Memory B cell (primary cell): ENCODE measurements around the gene SIRT4.
"Not testable (repeated sequence)": the region's sequence is repeated elsewhere in the genome, so short reads cannot be mapped to it uniquely, and the experiment has no call there.

Source experiments
- ATAC-seq: fragments of 150-1000 bp; cut with Tn5 transposase; 2 replicates; pipeline ENCODE4 v1.10.0; 2021; ENCODE audit warnings: low read depth, mild to moderate bottlenecking, moderate library complexity
- DNase-seq, 2 donors: peaks; one replicate each; pipeline ENCODE4 v3.0.0; 2022; ENCODE audit warnings: low spot score in 2 of 2
- H3K27ac Mint-ChIP-seq: one replicate; pipeline ENCODE4 v1.8.0; 2022; ENCODE audit warnings: mild to moderate bottlenecking, moderate library complexity, mixed read lengths
- H3K27me3 Mint-ChIP-seq: one replicate; pipeline ENCODE4 v1.8.0; 2022; ENCODE audit warnings: mixed read lengths
- H3K36me3 Mint-ChIP-seq: one replicate; pipeline ENCODE4 v1.8.0; 2022; ENCODE audit warnings: mild to moderate bottlenecking, mixed read lengths
- H3K4me1 Mint-ChIP-seq: one replicate; pipeline ENCODE4 v1.8.0; 2022; ENCODE audit warnings: mixed read lengths
- H3K4me3 Mint-ChIP-seq: one replicate; pipeline ENCODE4 v1.8.0; 2022; ENCODE audit warnings: mild to moderate bottlenecking, moderate library complexity, mixed read lengths
- H3K9me3 Mint-ChIP-seq: one replicate; pipeline ENCODE4 v1.8.0; 2022; ENCODE audit warnings: mixed read lengths

Gene SIRT4, protein sequence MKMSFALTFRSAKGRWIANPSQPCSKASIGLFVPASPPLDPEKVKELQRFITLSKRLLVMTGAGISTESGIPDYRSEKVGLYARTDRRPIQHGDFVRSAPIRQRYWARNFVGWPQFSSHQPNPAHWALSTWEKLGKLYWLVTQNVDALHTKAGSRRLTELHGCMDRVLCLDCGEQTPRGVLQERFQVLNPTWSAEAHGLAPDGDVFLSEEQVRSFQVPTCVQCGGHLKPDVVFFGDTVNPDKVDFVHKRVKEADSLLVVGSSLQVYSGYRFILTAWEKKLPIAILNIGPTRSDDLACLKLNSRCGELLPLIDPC

GRCh38 chr12:120301962-120302815, at the start of gene SIRT4:
SIRT4 (plus strand) TSS chr12:120302321; CDS start chr12:120303562, 1,241 bp downstream.
- peaks cover 9% of the 10 kb centered on the region for H3K4me1 Mint-ChIP-seq
- no peaks in the 10 kb centered on the region for H3K36me3 Mint-ChIP-seq
- ATAC-seq: peak; percentile 100
- H3K4me3 Mint-ChIP-seq: peak within 1 kb of the TSS; percentile 89
- H3K9me3 Mint-ChIP-seq: no peaks in the 10 kb centered on the region
- peak within 1 kb of the TSS; percentile 82 for H3K27ac Mint-ChIP-seq
- no peaks in the 10 kb centered on the region for H3K27me3 Mint-ChIP-seq
- DNase-seq: peak; percentile 79 to 82

DNA sequence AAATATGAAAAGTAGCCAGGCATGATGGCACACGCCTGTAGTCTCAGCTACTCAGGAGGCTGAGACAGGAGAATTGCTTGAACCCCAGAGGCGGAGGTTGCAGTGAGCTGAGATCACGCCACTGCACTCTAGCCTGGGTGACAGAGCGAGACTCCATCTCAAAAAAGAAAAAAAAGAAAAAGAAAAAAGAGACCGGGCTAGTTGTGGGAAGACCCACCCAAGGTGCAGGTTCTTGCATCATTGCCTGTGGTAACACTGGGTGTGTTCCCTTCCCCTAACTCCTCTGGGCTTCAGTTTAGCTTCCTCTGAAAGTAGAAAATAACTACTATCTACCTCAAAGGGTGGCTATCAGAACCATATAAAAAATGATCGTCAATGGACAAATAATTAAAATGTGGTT, 48.8 kb upstream of the SIRT4 start:
- not testable (repeated sequence) for H3K9me3 Mint-ChIP-seq, H3K36me3 Mint-ChIP-seq, DNase-seq, H3K27ac Mint-ChIP-seq
- Mint-ChIP-seq H3K4me1 (peaks cover 44% of the 10 kb centered on the region), H3K4me3 (peak overlapping the region; percentile 74), H3K27me3 (peaks cover 30% of the 10 kb centered on the region)
- peak; percentile 55 for ATAC-seq

GRCh38 chr12:120254809-120255208, 47.3 kb upstream of the SIRT4 start:
- Mint-ChIP-seq H3K27ac (no peak overlapping the region), H3K4me1 (peaks cover 37% of the 10 kb centered on the region), H3K9me3 (no peaks in the 10 kb centered on the region), H3K27me3 (peaks cover 24% of the 10 kb centered on the region), H3K4me3 (no peak overlapping the region), H3K36me3 (peaks cover 2% of the 10 kb centered on the region)
- no peak for ATAC-seq
- DNase-seq: no peak

- H3K27ac Mint-ChIP-seq: no peak overlapping the region
- peaks cover 19% of the 10 kb centered on the region for H3K27me3 Mint-ChIP-seq
- DNase-seq: no peak
- ATAC-seq: no peak
- H3K36me3 Mint-ChIP-seq: peaks cover 2% of the 10 kb centered on the region
- H3K9me3 Mint-ChIP-seq: no peaks in the 10 kb centered on the region
- H3K4me1 Mint-ChIP-seq: peaks cover 18% of the 10 kb centered on the region
- H3K4me3 Mint-ChIP-seq: no peak overlapping the region
These were observed 44.9 kb upstream of the SIRT4 start for GRCh38 chr12:120257041-120257821.

DNA sequence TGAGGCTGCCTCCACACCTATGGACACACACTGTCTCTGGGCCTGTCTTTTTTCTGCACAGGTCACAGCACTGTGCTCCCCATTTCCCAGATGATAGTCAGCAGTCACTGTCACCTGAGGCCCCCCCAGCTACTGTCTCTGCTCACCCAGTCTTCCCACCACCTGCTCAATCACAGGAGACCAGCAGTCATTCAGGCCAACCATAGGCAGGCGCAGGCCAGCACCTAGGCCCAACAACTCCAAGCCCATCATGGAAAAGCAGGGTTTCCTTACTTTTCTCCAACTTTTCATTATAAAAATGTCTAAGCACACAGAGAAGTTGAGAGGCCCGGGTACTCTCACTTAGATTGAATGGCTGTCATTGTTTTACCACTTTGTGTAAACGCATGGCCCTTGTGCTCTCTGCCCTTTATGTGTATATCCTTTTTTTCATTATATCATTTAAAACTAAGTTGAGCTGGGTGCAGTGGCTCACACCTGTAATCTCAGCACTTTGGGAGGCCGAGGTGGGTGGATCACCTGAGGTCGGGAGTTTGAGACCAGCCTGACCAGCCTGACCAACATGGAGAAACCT, 43.7 kb upstream of the SIRT4 start:
- no peaks in the 10 kb centered on the region for H3K9me3 Mint-ChIP-seq
- H3K36me3 Mint-ChIP-seq: peaks cover 2% of the 10 kb centered on the region
- H3K4me3 Mint-ChIP-seq: no peak overlapping the region
- H3K27ac Mint-ChIP-seq: no peak overlapping the region
- no peak for DNase-seq
- peaks cover 16% of the 10 kb centered on the region for H3K4me1 Mint-ChIP-seq
- peaks cover 21% of the 10 kb centered on the region for H3K27me3 Mint-ChIP-seq
- no peak for ATAC-seq

DNA sequence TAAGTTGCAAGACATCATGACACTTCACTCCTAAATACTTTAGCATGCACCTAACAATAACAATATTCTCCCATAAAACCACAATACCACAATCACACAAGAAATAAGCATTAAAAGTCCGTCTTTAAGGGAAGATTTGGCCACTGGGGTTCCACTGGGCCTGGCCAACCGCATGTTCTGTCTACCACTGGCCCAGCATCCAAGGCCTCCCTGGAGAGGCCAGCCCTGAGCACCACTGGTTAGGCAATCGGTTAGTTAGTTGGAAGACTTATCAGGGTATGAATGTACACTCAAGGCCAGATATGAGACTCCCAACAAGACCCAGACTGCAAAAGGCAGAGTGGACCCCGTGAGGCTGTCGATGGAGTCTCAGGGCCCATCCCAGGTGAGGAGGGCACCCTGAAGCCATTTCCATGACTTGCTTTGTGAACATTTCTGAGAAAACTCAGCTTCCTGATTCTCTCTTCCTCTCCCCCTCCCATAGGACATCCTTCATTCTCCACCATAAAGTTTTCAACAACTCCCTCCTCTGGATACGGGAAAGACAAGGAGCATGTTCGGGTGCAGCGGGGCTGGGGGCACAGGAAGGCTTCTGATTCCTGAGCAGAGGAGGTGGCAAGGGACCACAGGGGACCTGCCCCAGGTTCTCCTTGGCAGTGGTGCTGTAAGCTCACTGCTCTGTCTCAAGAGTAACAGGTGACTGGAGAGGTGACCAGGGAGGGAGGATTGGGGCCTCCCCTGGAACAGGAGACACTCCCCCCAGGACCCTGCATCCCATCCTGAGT, 42.5 kb upstream of the SIRT4 start:
- H3K9me3 Mint-ChIP-seq: no peaks in the 10 kb centered on the region
- H3K27ac Mint-ChIP-seq: no peak overlapping the region

DNA sequence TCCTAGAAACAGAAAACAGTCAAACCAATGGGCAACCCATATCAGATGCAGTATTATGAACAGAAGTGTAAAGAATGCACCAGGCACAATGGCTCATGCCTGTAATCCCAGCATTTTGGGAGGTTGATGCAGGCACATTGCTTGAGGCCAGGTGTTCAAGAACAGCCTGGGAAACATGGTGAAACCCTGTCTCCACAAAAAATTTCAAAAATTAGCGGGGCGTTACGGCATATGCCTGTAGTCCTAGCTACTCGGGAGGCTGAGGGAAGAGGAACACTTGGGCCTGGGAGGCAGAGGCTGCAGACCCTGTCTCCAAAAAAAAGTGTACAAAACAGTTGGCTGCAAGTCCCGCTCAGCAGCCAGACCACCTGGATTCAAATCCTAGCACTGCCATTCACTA, 41.5 kb upstream of the SIRT4 start:
- H3K36me3 Mint-ChIP-seq: no peaks in the 10 kb centered on the region
- peaks cover 19% of the 10 kb centered on the region for H3K27me3 Mint-ChIP-seq
- no peak overlapping the region for H3K27ac Mint-ChIP-seq
- DNase-seq (no peak), ATAC-seq (no peak)
- no peak overlapping the region for H3K4me3 Mint-ChIP-seq
- peaks cover 14% of the 10 kb centered on the region for H3K4me1 Mint-ChIP-seq
- no peaks in the 10 kb centered on the region for H3K9me3 Mint-ChIP-seq

More for the DNA sequence above, 42.5 kb upstream of the SIRT4 start:
- peaks cover 2% of the 10 kb centered on the region for H3K36me3 Mint-ChIP-seq
- ATAC-seq (no peak), DNase-seq (no peak)
- H3K27me3 Mint-ChIP-seq: peaks cover 21% of the 10 kb centered on the region
- H3K4me1 Mint-ChIP-seq: peaks cover 14% of the 10 kb centered on the region
- no peak overlapping the region for H3K4me3 Mint-ChIP-seq

GRCh38 chr12:120261951-120262851, 39.9 kb upstream of the SIRT4 start:
- Mint-ChIP-seq H3K27ac (no peak overlapping the region), H3K36me3 (no peaks in the 10 kb centered on the region), H3K27me3 (peaks cover 19% of the 10 kb centered on the region), H3K4me1 (peaks cover 19% of the 10 kb centered on the region), H3K9me3 (no peaks in the 10 kb centered on the region), H3K4me3 (no peak overlapping the region)
- ATAC-seq (no peak), DNase-seq (no peak)

GRCh38 chr12:120262852-120263747, 39.0 kb upstream of the SIRT4 start:
- H3K4me1 Mint-ChIP-seq: peaks cover 19% of the 10 kb centered on the region
- H3K9me3 Mint-ChIP-seq: no peaks in the 10 kb centered on the region
- no peak overlapping the region for H3K4me3 Mint-ChIP-seq
- no peak for ATAC-seq
- no peaks in the 10 kb centered on the region for H3K36me3 Mint-ChIP-seq
- DNase-seq: no peak
- no peak overlapping the region for H3K27ac Mint-ChIP-seq
- peaks cover 18% of the 10 kb centered on the region for H3K27me3 Mint-ChIP-seq

DNA sequence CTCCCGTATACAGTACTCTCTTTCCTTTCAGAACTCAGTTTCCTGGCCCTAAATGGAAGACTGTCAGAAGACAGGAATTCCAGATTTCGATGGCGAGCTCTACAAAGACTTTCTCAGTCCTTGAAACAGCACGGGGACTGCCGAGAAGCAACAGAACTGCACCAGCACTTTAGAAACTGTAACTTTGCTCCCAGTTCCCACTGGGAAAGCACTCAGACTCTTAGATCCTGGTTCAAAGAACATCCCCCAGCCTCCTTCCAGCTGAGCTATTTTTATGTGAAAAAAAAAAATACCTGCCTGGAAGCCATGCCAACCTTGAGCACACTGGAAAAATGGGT, 38.4 kb upstream of the SIRT4 start:
- Mint-ChIP-seq H3K9me3 (no peaks in the 10 kb centered on the region), H3K27ac (no peak overlapping the region), H3K27me3 (peaks cover 21% of the 10 kb centered on the region), H3K4me1 (peaks cover 19% of the 10 kb centered on the region), H3K4me3 (no peak overlapping the region), H3K36me3 (no peaks in the 10 kb centered on the region)
- no peak for ATAC-seq
- no peak for DNase-seq

DNA sequence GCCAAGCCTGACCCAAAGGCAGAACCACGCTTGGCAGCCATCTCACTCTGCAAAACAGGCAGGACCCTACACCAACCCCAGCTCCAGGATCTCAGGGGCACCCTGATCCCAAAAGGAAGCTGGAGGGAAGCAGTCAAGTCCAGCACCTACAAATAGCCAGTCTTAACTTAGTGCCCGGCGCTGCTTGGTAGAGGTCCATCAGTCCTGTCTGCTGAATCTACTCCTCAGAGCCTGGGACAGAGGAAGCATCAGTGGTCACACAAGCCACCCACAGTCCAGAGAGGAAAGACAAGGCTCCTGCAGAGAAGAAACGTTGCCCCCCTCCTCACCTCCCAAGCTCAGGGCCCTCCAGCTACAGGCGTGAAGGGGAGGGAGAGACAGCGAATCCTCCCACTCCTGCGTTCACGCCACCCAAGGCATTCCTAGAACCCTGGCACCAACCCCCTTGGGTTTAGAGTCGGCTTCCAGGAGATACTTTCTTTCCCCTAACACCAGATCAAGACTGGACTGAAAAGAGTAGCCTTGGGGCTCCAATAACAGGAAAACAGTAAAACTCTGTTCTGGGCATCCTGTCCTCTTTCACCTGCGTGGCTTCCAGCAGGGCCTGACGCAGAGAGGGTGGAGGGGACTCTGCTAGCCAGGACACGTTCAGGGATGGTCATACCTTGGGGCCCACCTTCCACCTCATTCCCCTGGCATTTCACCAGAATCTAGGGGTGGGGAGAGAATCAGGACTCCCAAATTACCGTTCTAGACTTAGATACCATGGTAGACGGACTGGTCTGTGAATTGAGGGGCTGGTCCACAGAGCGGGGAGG, 37.8 kb upstream of the SIRT4 start:
- peaks cover 19% of the 10 kb centered on the region for H3K4me1 Mint-ChIP-seq
- peak overlapping the region; percentile 84 for H3K4me3 Mint-ChIP-seq
- H3K27ac Mint-ChIP-seq: no peak overlapping the region
- peaks cover 21% of the 10 kb centered on the region for H3K27me3 Mint-ChIP-seq
- DNase-seq: no peak
- no peak for ATAC-seq
- H3K36me3 Mint-ChIP-seq: no peaks in the 10 kb centered on the region
- H3K9me3 Mint-ChIP-seq: no peaks in the 10 kb centered on the region
